Activated CD8-positive, alpha-beta memory T cell treated with anti-CD3 and anti-CD28 coated beads for 1 hour (primary cell): Measurements from ENCODE around the gene HEATR9.

Source experiments
- DNase-seq, 2 donors: peaks; one replicate each; pipeline ENCODE4 v3.0.0-alpha.2; 2020; ENCODE audit warnings: low read depth in 1 of 2; ENCODE audit errors: extremely low read depth in 1 of 2

HEATR9 gene

GRCh38 chr17:35865412-35866340 is 3.0 kb downstream of the HEATR9 start:
- DNase-seq: no peak

DNA sequence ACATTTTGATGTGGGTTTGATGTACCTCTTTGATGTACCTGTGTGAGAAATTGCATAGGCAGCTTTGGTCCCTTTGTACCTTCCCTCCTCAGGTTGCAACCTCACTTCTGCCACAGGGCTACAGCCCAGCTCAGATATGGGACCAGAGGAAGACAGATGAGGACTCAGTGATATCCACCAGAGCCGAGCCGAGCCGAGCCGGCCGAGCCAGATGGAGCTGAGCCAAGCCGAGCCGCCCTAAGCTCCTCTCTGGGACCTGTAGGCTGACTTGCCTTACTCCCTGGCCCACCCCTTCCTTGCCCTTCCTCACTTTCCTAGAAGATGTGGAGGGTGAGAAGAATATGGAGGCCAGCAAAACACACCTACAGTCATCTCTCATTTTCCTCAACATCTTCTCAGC is 3.8 kb downstream of the HEATR9 start:
- DNase-seq: no peak

DNA sequence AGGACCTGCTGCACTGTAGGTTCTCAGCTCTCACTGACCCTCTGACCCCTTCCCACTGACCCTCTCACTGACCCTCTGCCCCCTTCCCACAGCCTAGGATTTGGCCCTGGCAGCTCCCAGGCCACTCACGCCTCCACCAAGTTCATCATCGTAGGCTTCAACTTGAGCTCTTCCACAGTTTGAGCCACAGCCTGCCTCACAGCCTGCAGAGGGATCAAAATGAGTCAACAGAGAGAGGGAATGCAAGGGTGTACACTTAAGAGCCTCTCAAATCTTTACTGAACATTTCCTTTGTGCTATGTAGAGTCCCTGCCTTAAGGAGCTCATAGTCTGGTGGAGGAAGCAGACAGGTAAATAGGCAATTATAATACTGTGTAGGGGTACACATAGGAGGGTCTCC is 12.1 kb downstream of the HEATR9 start:
- no peak for DNase-seq

- no peak for DNase-seq
Measured at GRCh38 chr17:35855965-35856364, 12.7 kb downstream of the HEATR9 start.

DNA sequence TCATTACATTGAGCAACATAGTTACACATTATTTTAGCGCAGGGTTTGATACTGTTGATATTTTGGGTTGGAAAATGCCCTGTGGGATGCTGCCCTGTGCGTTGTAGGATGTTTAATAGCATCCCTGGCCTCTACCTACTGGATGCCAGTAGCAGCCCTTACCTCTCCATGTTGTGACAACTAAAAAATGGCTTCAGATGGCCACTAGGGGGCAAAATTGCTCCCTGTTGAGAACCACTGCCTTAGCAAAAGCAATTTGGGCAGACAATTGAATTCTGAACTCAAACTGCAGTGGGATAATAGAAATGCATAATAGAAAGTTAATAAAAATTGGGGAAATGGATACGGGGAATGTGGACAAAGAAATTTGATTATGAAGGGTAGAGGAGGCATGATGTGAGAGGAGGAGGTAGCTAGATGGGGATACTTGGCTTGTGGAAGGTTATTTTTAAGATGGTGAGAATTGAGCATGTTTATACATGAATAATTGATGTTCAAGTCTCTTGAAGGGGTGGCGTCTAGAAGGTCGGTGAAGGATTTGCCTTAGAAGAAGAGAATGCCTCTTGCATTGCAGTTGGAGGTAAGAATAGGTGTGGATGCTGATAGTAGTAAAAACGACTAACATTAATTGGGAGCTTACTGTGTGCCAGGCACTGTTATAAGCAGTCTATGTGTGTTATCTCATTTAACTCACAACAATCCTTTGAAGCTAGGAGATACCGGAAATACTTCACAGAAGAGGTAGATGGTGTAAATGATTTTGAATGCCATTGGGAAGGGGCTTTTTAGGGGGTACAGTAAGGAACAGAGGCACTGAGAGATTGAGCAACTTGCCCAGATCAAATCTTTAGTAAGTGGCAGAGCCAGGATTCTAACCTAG is 19.0 kb downstream of the HEATR9 start:
- DNase-seq: peak; percentile 17 to 24

DNA sequence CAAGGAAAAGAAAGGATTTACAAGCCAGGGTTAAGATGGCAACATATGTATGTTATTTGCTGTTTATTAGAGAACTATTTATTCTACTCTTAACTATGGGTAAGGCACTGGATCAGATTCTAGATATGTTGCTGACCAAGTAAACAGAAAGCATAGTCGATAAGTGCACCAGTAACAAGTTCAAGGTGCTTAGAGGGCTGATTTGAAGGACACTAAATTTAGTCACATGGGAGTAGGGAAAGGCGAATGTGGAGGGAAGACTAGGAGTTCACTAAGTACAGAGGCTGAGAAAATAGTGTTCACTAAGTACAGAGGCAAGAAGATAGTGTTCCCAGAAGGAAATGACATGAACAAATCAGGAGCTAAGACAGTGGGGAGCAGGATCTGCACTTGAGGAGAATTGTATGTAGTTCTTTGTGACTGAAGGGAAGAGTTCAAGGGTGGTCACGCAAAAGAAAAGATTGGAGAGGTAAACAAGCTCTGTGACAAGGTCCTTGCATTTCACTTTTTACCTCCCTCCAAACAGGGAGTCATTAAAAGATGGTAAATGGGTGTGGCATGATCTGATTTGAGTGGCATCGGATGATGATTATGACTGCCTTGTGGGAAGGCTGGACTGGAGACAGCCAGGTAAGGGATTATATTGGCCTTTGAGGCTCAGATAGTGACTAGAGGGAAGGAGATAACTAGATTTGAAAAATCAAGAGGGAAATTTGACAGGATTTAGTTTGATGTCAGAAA is 20.9 kb downstream of the HEATR9 start:
- no peak for DNase-seq

DNA sequence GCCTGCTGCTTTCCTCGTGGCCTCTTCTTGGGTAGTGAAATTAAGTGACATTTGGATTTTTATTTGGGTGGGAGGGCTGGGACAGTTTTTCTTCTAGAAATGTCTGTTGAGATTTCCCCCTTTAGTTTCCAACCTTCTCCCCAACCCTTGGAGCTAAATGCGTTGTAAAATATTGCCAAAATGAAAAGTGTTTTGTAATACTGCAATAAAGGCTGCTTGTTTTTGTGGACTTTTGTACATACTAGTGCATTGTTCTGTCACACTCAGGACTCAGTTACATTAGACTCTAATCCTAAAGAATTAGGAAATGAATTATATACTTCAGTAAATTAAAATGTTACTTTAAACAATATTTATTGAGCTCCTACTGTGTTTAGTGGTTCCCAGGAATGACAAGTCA is 21.7 kb downstream of the HEATR9 start:
- no peak for DNase-seq

DNA sequence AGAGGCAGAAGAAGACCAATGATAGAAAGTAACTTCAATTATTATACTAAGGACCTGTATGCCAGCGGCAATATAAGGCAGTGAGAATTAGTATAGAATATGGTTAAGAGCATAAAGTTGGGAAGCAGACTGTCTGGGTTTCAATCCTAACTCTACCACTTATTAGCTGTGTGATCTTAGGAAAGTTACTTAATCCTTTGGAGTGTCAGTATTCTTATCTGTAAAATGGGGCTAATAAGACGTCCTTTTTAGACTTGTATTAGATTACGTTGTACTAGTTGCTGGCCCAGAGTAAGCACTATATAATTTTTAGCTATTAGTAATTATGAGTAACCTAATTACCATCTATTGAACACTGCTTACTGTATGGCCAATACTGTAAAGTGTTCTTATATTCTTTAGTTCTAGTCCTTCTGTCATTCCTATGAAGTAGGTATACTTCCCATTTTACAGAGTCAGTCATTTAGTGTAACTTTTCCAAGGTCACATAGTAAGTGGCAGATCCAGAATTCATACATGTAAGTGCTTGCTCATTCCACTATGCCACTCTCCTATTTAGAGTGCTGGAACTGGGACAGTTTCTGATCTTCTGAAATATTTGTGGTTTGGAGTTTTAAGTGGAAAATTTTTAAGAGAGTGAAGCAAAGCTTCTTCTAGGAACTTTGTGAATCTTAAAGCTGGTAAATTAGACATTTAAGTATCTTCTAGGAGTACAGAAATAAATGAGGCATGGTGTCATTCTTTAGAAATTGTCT is 22.5 kb downstream of the HEATR9 start:
- no peak for DNase-seq

DNA sequence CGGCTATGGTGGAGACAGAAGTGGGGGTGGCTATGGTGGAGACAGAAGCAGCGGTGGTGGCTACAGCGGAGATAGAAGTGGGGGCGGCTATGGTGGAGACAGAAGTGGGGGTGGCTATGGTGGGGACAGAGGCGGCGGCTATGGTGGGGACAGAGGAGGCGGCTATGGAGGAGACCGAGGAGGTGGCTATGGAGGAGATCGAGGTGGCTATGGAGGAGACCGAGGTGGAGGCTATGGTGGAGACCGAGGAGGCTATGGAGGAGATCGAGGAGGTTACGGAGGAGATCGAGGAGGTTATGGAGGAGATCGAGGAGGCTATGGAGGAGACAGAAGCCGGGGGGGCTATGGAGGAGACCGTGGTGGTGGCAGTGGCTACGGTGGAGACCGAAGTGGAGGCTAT is 24.1 kb downstream of the HEATR9 start:
- DNase-seq: no peak

GRCh38 chr17:35843698-35844097 is 25.0 kb downstream of the HEATR9 start:
- no peak for DNase-seq

- DNase-seq: no peak
Measured at GRCh38 chr17:35842239-35842638, 26.5 kb downstream of the HEATR9 start.

- DNase-seq: no peak
Measured at GRCh38 chr17:35841505-35841904, 27.2 kb downstream of the HEATR9 start.

GRCh38 chr17:35841101-35841500 is 27.6 kb downstream of the HEATR9 start:
- no peak for DNase-seq

DNA sequence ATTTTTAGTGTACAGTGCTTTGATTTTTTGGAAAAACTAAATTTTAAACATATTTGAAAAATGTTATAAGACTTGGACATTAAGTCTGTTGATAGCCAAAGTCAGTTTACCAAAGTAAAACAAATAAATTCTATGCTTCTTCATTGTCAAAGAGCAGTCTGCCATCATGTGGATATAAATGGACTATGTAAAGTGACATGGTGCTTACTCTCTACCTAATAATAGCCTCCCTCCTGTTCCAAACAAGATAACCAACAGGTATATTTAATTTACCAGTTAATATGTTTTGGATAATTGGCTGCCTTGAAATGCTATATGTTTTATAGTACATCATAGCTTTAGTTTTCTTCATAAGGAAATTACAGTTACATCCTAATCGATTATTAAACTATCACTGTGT is 43.5 kb downstream of the HEATR9 start:
- DNase-seq: no peak

DNA sequence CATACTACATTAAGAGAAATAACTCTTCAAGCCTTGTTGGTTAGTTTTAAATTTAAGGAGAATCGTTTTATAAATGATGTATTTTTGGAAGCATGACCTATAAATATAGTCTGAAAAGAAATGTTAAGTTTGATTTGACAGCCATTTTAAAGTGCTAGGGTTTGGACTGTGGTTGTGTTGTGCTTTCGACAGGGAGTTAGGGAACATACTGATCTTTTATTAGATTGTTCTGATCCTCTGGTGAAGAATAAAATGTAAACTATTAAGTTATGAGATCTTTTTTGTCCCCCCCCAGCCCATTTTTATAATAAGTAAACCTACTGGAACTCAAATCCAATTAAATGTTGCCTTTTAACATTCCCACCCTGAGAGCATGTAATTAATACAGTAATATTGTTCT is 47.4 kb downstream of the HEATR9 start:
- DNase-seq: no peak

DNA sequence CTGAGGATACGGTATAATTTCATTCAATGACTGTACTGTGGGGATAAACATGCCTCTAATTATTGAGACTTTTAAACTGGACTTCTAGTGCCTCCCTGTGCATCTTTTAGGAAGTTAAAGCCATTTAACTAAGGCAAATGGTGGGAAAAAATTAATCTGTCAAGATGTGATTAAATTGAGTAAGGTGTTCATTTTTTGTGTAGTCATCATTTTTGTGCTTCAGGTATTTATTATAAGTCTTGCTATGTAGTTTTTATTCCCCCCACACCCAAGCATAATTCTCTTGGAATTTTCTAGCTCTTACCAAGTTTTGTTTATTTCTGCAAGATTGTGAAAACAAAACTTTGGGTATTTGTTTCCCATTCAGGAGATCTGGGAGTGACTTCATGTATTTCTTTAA is 49.2 kb downstream of the HEATR9 start:
- DNase-seq: no peak

- DNase-seq: no peak
Measured at GRCh38 chr17:35817196-35817595, 51.5 kb downstream of the HEATR9 start.

GRCh38 chr17:35816723-35817122 is 52.0 kb downstream of the HEATR9 start:
- no peak for DNase-seq

DNA sequence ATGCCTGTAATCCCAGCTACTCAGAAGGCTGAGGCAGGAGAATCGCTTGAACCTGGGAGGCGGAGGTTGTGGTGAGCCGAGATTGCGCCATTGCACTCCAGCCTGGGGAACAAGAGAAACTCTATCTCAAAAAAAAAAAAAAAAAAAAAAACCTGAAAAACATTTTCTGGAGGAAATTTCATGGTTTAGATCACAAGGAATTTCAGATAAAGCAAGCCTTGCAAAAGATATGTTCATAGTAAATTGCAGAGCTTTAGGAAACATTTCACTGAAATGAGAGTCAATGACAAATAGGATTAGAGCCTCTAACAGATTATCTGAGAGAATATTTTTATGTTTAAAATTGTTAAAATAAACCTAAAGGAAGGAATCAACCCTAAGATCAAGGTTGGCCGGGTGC is 56.2 kb downstream of the HEATR9 start:
- no peak for DNase-seq

- no peak for DNase-seq
Measured at GRCh38 chr17:35811759-35812158, 56.9 kb downstream of the HEATR9 start.
